ENCODE measurements around the gene TUBG1.
"Not testable (repeated sequence)": the region's sequence is repeated elsewhere in the genome, so short reads cannot be mapped to it uniquely, and the experiment has no call there.

The TUBG1 gene

DNA sequence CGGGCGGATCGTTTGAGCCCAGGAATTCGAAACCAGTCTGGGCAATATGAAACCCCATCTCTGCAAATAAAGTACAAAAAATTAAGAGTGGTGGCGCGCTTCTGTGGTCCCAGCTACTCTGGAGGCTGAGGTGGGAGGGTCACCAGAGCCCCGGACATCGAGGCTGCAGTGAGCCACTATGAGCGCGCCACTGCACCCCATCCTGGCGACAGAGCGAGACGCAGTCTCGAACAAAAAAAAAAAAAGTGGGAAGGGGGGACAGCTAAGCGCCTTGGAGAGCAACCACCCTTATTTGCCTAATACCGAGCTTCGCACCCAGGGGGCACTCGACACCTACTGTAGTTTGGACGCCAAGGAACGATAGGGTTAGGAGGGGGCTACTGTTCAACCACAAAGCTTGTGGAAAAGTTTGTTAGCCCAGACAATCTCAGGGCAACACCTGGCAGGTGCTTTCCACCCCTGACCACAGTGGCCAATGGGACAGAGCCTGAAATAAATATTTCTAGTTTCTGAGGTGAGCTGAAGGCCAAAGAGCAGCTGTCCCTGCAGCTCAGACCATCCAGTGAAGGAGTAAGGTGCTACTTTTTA is 31.1 kb upstream of the TUBG1 start:
- DNase-seq (ENCODE audit: low spot score) (peak; percentile 60), FAIRE-seq (no peak)

- no peak for FAIRE-seq
- DNase-seq (ENCODE audit: low spot score) = no peak
Observed at GRCh38 chr17:42579794-42580551, 29.5 kb upstream of the TUBG1 start.

DNA sequence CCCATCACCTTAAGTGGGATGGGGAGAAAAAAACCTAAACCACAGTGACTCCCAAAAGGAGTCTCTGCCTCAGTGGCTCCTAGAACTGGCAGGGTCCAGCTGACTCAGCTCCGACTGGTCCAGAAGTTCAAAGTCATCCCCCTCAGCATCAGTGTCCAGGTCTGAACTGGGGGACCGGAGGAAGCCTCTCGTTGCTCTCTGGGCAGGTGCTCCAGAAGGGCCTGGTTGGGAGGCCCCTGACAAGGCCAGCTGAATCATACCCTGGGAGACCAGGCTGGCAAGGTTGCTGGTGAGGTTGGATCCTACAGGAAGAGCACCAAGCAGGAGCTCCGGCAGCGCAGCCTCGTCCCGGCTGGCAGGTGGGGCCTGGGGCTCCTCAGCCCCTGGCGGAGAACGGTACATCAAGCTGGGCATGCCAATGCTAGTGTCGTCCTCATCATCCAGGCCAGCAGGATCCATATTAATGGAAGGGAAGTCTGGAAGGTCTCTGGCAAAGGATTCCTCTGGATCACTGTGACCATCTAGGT is 27.7 kb upstream of the TUBG1 start:
- DNase-seq (ENCODE audit: low spot score) (no peak), FAIRE-seq (no peak)

DNA sequence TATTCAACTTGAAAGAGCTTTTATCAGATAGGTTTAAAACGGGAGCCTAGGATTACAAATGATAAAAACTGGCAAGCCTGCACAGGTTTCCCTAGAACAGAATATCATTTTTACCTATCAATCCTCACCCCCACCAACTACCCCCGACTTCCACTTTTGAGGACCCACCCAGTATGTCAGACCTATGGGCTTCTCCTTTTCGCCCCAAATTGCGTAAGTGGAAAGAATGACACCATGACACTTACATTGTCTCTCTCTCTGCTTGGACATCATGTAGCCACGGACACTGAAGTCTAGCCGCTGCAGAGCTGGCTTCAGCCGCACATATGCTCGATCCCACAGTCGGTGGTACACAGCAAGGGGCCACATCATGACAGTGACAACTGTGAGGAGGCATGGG is 24.6 kb upstream of the TUBG1 start:
- no peak for FAIRE-seq
- no peak for DNase-seq (ENCODE audit: low spot score)

DNA sequence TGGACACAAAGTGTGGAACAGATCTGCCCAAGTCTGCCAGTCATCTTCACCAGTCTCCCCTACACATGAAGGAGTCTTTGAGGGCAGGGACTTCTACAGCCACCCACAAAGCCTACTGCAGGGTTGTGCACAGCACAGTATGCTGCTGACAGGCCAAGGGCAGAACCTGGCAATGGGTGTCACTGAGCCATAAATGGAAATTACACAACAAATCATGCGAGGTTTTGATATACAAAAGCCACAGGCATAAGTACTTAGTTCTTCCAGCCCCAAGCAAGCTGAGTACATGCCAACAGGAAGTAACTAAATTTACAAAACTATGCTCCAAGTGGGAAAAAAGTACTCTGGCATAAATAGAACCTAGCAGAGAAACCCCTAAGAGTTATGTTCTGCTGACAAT is 24.1 kb upstream of the TUBG1 start:
- no peak for DNase-seq (ENCODE audit: low spot score)
- no peak for FAIRE-seq

DNA sequence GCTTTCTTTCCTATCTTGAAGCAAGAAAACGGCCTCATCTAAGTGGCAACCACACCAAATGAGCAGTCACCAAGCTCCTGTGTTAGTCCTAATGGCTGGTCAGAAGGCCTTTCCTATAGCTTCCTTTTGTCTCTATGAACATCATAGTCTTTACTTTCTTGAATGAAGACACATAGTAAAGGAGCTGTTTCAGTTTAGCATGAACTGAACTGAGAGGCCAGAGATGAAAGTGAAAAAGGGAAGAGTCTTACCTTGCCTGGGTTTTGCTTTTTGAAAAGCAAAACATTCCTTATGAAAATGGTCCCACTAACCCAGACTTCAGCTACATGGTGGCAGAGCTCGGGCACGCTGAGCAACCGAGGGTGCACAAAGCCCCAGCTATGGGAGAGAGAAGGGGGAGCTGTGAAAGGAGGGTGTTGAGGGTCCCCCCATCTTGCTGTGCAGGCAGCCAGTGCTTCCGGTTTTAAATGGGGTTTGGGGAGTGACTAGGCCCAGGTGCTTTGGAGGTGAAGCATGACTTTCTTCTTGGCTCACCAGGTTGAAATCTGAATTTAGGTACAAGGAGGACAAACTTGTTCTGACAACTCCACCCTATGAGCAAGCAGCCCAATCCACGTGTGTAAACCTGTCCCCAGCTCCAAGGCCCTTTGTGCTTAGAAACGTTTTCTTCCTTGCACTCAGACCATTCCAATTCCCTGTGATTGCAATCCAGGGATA is 22.8 kb upstream of the TUBG1 start:
- FAIRE-seq = no peak

GRCh38 chr17:42590886-42591285 is 18.6 kb upstream of the TUBG1 start:
- DNase-seq (ENCODE audit: low spot score) (no peak), FAIRE-seq (no peak)

More for the DNA sequence above, 22.8 kb upstream of the TUBG1 start:
- no peak for DNase-seq (ENCODE audit: low spot score)

DNA sequence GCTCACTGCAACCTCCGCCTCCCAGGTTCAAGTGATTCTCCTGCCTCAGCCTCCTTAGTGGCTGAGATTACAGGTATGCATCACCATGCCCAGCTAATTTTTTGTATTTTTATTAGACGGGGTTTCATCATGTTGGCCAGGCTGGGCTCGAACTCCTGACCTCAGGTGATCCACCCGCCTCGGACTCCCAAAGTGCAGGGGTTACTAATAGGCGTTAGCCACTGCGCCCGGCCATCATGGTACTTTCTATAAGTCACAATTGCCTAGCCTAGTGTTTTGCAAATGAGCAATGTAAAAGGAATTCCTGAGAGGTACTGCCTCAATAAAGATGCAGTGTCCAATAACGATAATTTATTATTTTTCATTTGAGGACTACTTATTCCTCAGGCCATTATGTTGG is 18.1 kb upstream of the TUBG1 start:
- DNase-seq (ENCODE audit: low spot score) (no peak), FAIRE-seq (no peak)

- no peak for FAIRE-seq
- DNase-seq (ENCODE audit: low spot score) = no peak
Observed at GRCh38 chr17:42596386-42596785, 13.1 kb upstream of the TUBG1 start.

- DNase-seq (ENCODE audit: low spot score) = no peak
- no peak for FAIRE-seq
Observed at GRCh38 chr17:42598905-42599304, 10.6 kb upstream of the TUBG1 start.

DNA sequence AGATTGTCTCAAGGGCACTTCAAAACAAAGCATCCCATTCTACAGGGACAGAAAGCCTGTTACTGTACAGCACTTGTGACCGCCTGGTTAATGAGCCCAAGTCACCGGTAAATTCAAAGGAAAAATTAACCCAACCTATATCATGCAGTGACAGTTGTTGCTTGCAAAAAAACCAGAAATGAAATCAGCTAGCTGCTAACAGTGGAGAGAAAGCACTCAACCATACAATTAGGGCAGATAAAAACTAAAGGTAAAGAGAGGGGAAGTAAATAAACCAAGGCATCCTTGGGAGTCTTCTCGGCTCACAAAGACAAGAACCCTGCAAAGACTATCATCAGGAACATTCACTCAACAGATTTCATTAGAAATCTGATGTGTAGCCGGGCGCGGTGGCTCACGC is 6.2 kb upstream of the TUBG1 start:
- FAIRE-seq (no peak), DNase-seq (ENCODE audit: low spot score) (no peak)

GRCh38 chr17:42607769-42608168 is 1.7 kb upstream of the TUBG1 start:
- FAIRE-seq (no peak), DNase-seq (ENCODE audit: low spot score) (no peak)

GRCh38 chr17:42608305-42609181 is 940 bp upstream of the TUBG1 start:
- DNase-seq (ENCODE audit: low spot score) (peak; percentile 11), FAIRE-seq (no peak)

DNA sequence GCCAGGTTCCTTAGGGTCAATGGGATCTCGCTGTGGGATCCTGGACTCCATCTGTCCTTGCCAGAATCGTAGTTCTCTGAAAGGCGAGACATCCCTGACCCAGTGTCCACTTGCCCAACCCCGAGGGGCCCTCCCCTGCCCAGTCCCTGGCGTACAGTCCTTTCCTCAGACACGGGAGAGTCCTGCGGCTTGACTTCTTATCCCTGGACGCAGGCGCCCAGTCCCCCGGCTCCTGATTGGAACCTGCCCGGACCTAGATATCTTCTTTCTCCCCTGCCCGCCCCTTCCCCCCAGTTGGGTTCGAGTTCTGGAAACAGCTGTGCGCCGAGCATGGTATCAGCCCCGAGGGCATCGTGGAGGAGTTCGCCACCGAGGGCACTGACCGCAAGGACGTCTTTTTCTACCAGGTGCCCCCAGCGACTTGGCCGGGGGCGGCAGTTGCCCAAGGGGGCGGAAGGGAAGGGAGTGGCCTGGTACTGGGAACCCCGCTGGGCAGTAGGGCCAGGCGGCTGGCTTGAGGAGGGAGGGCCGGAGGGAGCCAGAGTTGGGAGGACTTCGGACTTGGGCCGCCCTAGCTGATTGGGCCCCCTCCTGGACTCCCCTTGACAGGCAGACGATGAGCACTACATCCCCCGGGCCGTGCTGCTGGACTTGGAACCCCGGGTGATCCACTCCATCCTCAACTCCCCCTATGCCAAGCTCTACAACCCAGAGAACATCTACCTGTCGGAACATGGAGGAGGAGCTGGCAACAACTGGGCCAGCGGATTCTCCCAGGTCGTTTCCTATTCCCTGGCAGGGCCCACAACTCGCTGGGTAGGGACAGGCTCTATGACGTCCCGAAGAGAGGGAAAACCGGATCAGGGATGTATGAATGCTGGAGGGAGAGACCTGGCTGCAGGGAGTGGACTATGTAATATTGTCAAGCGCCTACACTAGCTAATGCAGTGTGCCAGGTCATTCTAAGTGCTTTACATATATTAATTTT is 625 bp downstream of the TUBG1 start:
- not testable (repeated sequence) for FAIRE-seq; DNase-seq (ENCODE audit: low spot score)

DNA sequence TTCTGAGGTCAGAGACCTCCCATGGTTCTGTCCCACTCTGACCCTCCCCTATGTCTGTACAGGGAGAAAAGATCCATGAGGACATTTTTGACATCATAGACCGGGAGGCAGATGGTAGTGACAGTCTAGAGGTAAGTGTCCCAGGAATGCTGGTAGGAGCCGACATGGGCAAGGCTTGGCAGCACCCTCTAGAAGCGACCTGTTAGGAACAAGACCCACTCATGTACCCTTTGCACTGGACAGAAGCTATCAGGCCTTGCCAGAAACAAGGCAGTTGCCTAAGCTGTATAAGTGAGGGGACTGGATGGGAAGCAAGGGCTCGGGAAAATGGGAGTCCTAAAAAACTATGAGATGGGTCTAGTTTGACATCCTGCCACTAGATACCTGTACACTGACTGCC is 2.5 kb downstream of the TUBG1 start:
- FAIRE-seq = no peak

GRCh38 chr17:42613699-42614295 is 4.3 kb downstream of the TUBG1 start:
- DNase-seq (ENCODE audit: low spot score) = no peak
- no peak for FAIRE-seq

More for the DNA sequence above, 2.5 kb downstream of the TUBG1 start:
- DNase-seq (ENCODE audit: low spot score) = no peak

GRCh38 chr17:42617956-42618431 is 8.5 kb downstream of the TUBG1 start:
- FAIRE-seq (no peak), DNase-seq (ENCODE audit: low spot score) (no peak)

- FAIRE-seq (peak; percentile 38), DNase-seq (ENCODE audit: low spot score) (peak; percentile 33)
Observed at GRCh38 chr17:42618442-42619150, 9.1 kb downstream of the TUBG1 start.

DNA sequence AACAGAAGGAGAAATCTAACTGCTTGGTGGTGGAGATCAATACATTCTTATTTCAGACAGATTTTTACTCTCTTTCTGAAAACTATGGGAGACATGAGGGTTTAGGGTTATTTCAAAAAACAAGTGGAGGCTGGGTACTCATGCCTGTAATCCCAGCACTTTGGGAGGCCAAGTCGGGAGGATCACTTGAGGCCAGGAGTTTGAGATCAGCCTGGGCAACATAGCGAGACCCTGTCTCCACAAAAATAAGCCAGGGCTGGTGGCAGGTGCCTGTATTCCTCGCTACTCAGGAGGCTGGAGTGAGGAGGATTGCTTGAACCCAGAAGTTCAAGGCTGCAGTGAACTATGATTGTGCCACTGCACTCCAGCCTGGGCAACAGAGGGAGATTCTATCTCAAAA is 12.5 kb downstream of the TUBG1 start:
- not testable (repeated sequence) for DNase-seq (ENCODE audit: low spot score); FAIRE-seq
